ENCODE measurements around the gene USP32. TPM values are rescaled to one million over a fixed set of nuclear protein-coding genes. Genes with fewer than 3 reads are reported as not detected.

The USP32 gene
- polyA plus RNA-seq, 12 donors: 22.0 to 28.3 (median 24.4) TPM; not detected in 1

GRCh38 chr17:60300949-60301348, 91.0 kb downstream of the USP32 start:
- DNase-seq: no peak

DNA sequence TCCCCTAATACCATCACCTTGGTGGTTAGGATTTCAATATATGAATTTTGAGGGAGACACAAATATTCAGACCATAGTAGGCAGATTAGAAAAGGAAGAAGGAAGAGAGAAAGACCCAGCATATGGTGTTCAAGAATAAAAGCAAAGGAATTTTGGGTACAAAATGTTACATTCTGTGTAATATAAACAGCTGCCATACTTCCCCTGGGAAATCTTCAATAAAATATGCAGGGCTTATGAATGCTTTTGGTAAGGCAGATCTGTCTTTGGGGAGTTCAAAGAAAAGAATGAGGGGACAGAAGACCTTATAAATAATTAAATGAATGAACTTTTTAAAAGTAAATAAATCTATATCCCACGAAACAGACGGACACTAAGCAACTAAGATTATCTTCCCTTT, 91.9 kb downstream of the USP32 start:
- DNase-seq: no peak

- DNase-seq: no peak
Observed at GRCh38 chr17:60297760-60298401, 94.1 kb downstream of the USP32 start.

DNA sequence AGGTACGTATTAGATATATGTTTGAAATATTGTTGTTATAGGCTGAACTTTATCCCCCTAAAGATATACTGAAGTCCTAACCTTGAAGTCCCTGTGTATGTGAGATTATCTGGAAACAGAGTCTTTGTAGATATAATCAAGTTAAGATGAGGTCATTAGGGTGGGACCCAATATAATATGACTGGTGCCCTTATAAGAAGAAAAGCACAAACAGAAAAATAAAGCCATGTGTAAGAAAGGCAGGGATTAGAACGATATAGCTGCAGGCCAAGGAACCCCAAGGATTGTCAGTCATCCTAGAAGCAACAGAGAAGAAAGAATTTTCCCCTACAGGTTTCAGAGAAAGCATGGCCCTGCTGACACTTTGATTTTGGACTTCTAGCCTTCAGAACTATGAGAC, 95.8 kb downstream of the USP32 start:
- no peak for DNase-seq

DNA sequence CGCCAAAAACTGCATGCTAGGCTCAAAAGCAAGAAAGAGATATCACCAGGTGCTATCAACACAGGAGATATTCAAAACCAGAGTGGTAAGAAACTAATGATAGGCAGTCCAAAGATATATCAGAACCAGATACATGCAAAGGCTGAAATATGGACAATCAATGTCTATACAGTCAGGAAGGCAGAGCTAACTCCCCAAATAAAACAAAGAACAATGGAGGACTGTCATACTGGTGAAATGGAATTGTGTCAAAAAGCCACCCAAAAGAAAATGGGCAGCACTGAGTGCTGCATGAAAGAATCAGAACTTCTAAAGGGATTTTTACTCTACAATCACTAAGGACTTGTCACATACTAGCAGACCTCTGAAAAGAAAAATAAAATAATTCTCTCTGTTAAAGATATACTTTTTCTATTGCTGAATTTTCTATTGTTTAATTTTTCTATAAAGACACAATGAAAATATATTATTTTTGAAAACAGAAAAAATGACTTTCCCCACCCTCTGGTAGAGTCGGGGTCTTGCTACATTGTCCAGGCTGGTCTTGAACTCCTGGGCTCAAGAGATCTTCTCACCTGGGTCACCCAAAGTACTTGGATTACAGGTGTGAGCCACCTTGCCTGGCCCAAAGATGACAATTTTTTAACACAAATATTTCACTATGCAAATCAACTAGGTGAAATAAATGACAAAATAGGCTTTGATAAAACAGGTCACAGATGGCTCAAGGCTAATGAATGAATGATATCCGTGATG, 98.2 kb downstream of the USP32 start:
- no peak for DNase-seq

GRCh38 chr17:60292697-60293096, 99.2 kb downstream of the USP32 start:
- DNase-seq: no peak

- DNase-seq: no peak
Observed at GRCh38 chr17:60284709-60285108, 107.2 kb downstream of the USP32 start.

GRCh38 chr17:60283816-60284215, 108.1 kb downstream of the USP32 start:
- DNase-seq: no peak

- no peak for DNase-seq
Observed at GRCh38 chr17:60280673-60281072, 111.3 kb downstream of the USP32 start.

GRCh38 chr17:60278237-60278636, 113.7 kb downstream of the USP32 start:
- DNase-seq: no peak

- DNase-seq: no peak
Observed at GRCh38 chr17:60277258-60277657, 114.7 kb downstream of the USP32 start.

DNA sequence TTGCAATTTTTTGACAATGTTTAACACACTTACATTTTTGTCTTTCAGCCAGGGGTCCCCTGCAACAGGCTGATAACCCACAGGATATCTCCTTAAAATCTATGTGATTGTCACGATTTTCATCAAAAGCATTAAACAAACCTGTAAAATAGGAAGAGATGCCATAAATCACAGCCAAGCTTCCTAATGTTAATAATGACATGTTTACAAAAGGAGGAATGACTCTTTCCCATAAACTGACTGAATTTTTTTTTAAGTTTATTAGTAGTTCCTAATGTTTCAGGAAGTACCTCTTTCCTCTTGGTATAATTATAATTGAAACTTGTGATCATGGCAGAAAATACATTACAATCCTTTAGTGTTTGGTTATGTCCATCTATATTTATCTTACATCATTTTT, 122.5 kb downstream of the USP32 start:
- no peak for DNase-seq

GRCh38 chr17:60260540-60260939, 131.4 kb downstream of the USP32 start:
- DNase-seq: no peak

DNA sequence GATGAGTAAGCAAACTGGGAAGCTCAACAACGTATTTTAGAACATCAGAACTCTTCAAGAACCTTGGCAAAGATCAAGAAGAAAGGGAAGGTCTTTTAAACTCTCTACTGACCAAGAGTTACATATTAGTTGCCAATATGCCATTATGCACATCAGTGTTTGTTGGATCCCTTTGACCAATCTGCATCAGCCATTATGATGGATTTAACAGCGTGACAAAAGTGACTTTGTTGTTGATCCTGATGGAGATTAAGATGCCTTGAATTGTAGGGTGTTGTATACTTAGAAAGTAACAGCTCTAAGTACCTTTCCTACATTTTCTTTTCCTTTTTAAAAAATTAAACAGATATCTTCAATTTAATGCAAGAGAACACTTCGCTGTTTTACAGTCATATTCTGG, 133.6 kb downstream of the USP32 start:
- no peak for DNase-seq

GRCh38 chr17:60256174-60256573, 135.8 kb downstream of the USP32 start:
- no peak for DNase-seq

GRCh38 chr17:60253048-60253447, 138.9 kb downstream of the USP32 start:
- no peak for DNase-seq

- no peak for DNase-seq
Observed at GRCh38 chr17:60252459-60252858, 139.5 kb downstream of the USP32 start.

- no peak for DNase-seq
Observed at GRCh38 chr17:60249290-60249826, 142.6 kb downstream of the USP32 start.

DNA sequence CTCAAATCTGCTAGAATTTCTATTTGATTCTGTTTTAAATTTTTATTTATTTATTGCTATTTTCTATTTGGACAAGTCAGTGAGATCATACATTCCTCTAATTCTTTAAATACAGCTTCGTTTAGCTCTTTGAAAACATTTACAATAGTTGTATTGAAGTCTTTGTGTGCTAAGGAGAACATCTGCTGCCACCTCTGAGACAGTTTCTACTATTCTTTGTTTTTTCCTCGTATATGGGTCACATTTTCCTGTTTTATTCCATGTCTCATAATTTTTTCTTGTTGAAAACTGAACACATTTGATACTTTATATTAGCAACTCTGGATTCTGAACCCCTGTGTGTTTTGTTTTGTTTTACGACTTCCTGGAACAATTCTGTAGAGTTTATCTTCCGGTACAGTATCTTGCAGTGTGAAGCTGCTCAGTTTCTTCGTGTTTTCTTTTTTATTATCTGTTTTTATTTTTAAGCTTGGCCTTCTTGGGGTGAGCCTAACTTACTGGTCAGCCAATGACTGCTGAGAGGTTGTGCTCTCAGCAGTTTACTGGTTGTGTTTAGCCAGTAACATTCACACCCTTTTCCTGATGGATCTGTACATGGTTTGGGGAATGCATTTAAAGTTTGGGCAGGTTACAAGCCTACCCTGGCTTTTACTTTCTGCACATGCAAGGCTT, 143.2 kb downstream of the USP32 start:
- DNase-seq: no peak

- DNase-seq: no peak
Observed at GRCh38 chr17:60247836-60248461, 144.0 kb downstream of the USP32 start.

- DNase-seq: no peak
Observed at GRCh38 chr17:60244656-60245055, 147.3 kb downstream of the USP32 start.

- DNase-seq: no peak
Observed at GRCh38 chr17:60240290-60240689, 151.6 kb downstream of the USP32 start.
